Stimulated activated CD8-positive, alpha-beta memory T cell treated with anti-CD3 and anti-CD28 coated beads, Interleukin-12 subunit alpha, Interleukin-12 subunit beta, amount 100 ng/mL, for 1 hour (primary cell): ENCODE results near the gene CELSR1.

Source experiments
- DNase-seq: peaks from one replicate; pipeline ENCODE4 v3.0.0-alpha.2; 2020; ENCODE audit warnings: low read depth

CELSR1 gene

DNA sequence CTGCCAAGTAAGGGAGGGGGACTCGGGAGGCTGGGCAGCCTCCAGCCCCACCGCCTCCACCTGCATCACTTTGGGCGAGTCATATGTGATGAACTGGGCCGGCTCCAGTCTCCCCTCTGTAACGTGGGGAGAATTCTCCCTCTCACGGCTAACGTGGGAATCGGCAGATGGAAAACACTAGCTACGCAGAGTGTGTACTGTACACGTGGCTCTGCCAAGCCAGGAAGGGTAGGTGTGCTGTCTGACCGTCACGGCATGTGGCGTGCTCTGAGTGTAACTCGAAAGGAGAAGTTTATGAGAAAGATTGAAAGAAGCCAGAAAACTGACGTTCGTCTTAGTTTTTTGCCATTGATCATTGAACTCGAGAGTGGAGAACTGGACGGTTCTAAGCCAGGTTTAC is 188.2 kb downstream of the CELSR1 start:
- no peak for DNase-seq

- no peak for DNase-seq
Measured at GRCh38 chr22:46348099-46348695, 189.2 kb downstream of the CELSR1 start.

- DNase-seq = no peak
Measured at GRCh38 chr22:46347646-46348045, 189.8 kb downstream of the CELSR1 start.

DNA sequence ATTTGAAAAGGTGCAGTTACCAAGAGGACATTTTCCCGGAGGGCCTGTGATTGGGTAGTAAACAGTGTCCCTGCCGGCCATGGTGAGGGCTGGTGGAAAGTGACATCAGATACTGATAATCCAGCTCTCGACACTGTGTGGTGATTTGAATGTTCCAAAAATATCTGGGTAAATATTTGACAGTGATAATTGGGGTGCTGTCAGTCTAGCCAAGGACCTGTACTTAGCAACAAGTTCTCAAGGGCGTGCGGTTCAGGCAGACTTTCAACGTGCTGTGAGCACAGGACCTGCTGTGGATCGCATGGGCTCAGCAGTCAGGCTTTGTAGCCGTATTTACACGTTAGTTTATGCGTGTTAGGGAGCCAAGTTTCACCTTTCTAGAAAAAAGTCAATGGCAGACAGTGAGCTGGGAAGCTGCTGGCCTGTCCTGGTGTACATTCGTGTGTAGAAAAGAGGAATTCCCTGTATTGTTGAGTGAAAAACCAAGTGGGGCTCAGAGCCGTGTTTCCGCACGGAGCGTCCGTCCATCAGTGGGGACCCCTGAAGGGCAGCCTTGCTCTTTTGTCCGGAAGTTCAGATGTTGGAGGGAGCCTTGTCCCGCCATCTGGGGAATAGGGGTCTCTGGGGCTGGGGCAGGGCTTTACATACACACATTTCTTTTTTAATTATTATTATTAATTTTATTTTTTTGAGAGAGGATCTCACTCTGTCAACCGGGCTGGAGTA is 190.6 kb downstream of the CELSR1 start:
- DNase-seq = no peak

GRCh38 chr22:46340676-46341075 is 196.7 kb downstream of the CELSR1 start:
- DNase-seq = no peak

- no peak for DNase-seq
Measured at GRCh38 chr22:46339956-46340355, 197.5 kb downstream of the CELSR1 start.

- no peak for DNase-seq
Measured at GRCh38 chr22:46338636-46339035, 198.8 kb downstream of the CELSR1 start.

DNA sequence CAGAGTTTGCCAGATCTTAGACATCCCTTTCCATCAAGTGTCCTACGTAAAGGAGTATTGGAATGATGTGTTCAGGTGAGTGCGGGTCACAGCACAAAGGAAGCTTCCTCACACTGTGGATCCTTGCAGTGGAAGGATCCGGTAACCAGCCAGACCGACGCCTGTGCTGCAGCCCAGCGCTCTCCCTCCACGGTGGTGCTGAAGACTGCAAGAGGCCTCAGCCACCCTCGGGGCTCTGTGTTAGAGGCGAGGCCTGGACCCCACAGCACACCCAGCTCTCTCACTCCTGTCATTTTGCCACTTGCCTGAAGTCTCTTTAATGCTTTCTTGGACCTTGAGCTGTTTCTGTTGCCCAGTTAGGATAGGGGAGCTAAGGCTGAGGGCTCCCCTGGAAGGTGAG is 199.6 kb downstream of the CELSR1 start:
- DNase-seq = no peak

GRCh38 chr22:46336119-46337078 is 201.0 kb downstream of the CELSR1 start:
- DNase-seq = no peak

- peak; percentile 37 for DNase-seq
Measured at GRCh38 chr22:46335201-46336118, 202.0 kb downstream of the CELSR1 start, which contains the start of gene TRMU. Gene TRMU, plus strand, starts transcription at chr22:46335714. Its CDS starts 51 bp downstream, at chr22:46335765.

DNA sequence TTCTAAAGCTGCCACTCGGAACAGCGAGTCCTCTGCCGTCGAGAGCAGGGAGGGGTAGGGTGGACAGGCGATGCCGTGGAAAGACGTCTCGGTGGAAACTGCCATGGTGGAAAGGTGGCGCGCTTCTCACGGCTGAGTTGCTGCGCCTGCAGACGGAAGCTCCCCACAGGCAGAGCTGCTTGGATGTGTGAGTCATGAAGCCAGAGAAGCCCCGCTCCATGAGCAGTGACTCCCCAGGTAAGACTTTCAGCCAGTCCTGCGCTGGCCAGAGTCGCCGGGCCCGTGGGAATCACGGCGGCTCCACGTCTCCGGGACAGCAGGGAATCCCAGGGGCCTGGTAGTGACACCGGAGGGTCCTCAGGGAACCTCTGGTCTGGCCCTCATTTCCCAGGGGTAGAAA is 205.9 kb downstream of the CELSR1 start:
- DNase-seq = no peak

DNA sequence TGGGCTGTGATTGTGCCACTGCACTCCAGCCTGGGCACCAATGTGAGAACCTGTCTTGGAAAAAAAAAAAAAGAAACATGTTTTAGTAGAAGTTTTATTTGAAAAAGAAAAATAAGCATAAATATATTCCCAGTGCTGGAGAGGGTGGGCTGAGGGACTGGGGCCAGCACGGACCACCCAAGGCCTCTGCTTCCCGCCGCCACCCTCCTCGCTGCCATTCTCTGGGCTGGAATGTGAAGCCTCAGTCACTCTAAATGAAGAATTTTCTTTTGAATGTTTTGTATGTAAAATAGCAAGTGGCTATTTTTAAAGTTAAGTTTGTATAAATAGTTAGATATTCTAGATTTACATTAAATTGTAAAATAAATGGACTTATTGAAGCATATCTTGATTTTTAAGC is 207.0 kb downstream of the CELSR1 start:
- DNase-seq = no peak

- no peak for DNase-seq
Measured at GRCh38 chr22:46329616-46330015, 207.8 kb downstream of the CELSR1 start.

GRCh38 chr22:46328797-46329196 is 208.6 kb downstream of the CELSR1 start:
- no peak for DNase-seq

- DNase-seq = no peak
Measured at GRCh38 chr22:46327691-46328465, 209.5 kb downstream of the CELSR1 start.

DNA sequence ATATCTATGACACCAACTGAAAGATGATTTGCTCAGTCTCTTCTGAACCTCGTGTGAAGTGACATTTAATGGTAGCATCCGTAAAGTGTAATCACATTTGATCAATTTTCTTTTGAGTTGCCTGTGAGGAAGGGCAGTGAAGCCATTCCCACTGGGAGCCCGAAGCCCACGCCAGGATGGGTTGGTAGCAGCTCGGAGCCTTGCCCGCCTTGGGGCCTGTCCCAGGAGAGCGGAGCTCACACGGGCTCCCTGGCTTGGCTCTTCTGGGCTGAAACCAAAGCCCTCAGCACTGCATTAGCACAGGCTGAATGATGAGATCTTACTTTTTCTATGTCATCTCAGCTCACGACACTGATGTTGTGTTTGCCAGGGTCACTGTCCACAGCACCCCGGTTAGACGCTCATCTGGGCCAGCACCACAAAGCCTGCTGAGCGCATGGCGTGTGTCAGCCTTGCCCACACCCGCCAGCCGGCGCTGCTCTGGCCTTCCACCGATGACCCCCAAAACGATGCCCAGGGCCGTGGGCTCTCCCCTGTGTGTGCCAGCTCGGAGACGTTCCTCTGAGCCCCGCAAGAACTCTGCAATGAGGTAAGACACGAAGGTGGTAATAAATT is 211.2 kb downstream of the CELSR1 start:
- no peak for DNase-seq

GRCh38 chr22:46323162-46323561 is 214.3 kb downstream of the CELSR1 start:
- no peak for DNase-seq

DNA sequence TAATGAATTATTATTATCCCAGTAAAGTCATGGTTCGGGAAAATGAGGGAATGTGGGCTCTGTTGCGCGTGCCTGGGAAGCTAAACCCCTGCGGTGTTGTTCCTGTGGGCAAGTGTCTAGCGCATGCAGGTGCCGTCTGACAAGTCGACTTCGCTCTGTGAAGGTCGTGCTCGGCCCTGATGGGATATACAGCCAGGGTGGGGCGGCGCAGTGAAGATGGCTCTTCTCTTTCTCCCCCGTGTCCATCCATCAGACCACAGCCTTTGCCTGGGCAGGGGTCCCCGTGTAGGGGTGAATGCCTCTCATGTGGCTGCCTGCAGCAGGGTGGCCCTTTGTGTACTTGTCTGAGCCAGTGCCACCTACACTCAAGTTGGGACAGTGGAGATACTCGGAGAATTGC is 214.7 kb downstream of the CELSR1 start:
- DNase-seq = no peak

DNA sequence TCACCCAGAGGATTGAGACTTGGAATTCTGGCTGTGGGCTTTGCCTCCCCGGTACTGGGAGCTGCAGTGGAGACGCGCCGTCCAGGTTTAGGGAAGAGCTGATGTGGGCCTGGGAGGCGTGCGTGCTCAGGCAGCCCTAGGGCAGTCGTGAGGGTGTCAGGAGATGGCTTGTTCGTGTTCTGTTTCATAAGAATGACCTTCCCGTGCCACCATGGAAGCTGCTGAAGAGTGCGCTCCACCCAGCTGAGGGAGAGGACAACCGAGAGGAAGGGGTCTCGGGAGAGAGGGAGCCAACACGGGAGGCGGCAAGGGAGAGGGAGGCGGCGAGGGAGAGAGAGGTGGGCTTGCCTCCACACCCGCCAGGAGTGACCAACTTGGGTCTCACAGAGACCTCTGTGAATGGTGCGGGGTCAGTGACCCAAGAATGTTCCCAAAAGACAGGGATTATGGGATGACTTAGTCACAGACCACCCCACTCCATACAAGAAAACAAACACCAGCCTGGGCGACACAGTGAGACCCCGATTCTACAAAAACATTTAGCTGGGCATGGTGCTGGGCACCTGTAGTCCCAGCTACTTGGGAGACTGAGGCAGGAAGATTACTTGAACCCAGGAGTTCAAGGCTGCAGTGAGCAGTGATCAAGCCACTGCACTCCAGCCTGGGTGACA is 216.6 kb downstream of the CELSR1 start:
- no peak for DNase-seq
